Activated CD4-positive, alpha-beta memory T cell treated with anti-CD3 and anti-CD28 coated beads for 36 hours (primary cell): ENCODE measurements around the gene TPCN2. TPM values are rescaled to one million over a fixed set of nuclear protein-coding genes. Genes with fewer than 3 reads are reported as not detected.

ENCODE experiments used
- CTCF ChIA-PET: fragments of 350-600 bp; sonication (Branson Sonifier 250); formaldehyde crosslinking; loops from one replicate; lab custom pipeline; 2021; ENCODE audit warnings: antibody characterized with exemption, inconsistent platforms; lab: Charles Lee
- POLR2A ChIA-PET: fragments of 350-600 bp; sonication (Branson Sonifier 250); formaldehyde crosslinking; loops from one replicate; lab custom pipeline; 2021; ENCODE audit warnings: antibody characterized with exemption; lab: Charles Lee
- DNase-seq: peaks from one replicate; pipeline ENCODE4 v3.0.0-alpha.2; 2020
- H3K27ac Mint-ChIP-seq: one replicate; pipeline ENCODE4 v1.8.0; 2021; ENCODE audit warnings: mixed read lengths
- H3K27me3 Mint-ChIP-seq: one replicate; pipeline ENCODE4 v1.8.0; 2021; ENCODE audit warnings: mixed read lengths
- H3K36me3 Mint-ChIP-seq: one replicate; pipeline ENCODE4 v1.8.0; 2021; ENCODE audit warnings: mixed read lengths
- H3K4me1 Mint-ChIP-seq: one replicate; pipeline ENCODE4 v1.8.0; 2021; ENCODE audit warnings: low read depth, mixed read lengths
- H3K4me3 Mint-ChIP-seq: one replicate; pipeline ENCODE4 v1.8.0; 2021; ENCODE audit warnings: mild to moderate bottlenecking, mixed read lengths
- H3K9me3 Mint-ChIP-seq: one replicate; pipeline ENCODE4 v1.8.0; 2021; ENCODE audit warnings: mixed read lengths
- intact Hi-C: fragments of 100-400 bp; cut with micrococcal nuclease; formaldehyde crosslinking; loops from one replicate; pipeline ENCODE4 v1.15.1; 2023
- total RNA-seq, 2 experiments: library from RNA; stranded (reverse); gene quantifications; one replicate each; pipeline ENCODE4 v1.2.3, GENCODE V29; 2021

TPCN2 gene
- total RNA-seq, 2 experiments from 2014 or later, result 12.0 to 12.8 TPM

GRCh38 chr11:69063652-69064260, 15.0 kb downstream of the TPCN2 start:
- H3K4me1 Mint-ChIP-seq, result no peaks in the 10 kb centered on the region
- intact Hi-C loops, result no loop called here
- H3K27me3 Mint-ChIP-seq, result no peaks in the 10 kb centered on the region
- H3K27ac Mint-ChIP-seq, result no peak overlapping the region
- no peak overlapping the region for H3K4me3 Mint-ChIP-seq
- no peak for DNase-seq
- H3K9me3 Mint-ChIP-seq, result no peaks in the 10 kb centered on the region
- POLR2A ChIA-PET, result no interaction called here
- H3K36me3 Mint-ChIP-seq, result no peaks in the 10 kb centered on the region
- CTCF ChIA-PET, result no interaction called here

- intact Hi-C loops, result no loop called here
- no peaks in the 10 kb centered on the region for H3K9me3 Mint-ChIP-seq
- H3K4me1 Mint-ChIP-seq, result no peaks in the 10 kb centered on the region
- H3K27me3 Mint-ChIP-seq, result no peaks in the 10 kb centered on the region
- DNase-seq, result no peak
- ChIA-PET CTCF (no interaction called here), POLR2A (no interaction called here)
- no peak overlapping the region for H3K27ac Mint-ChIP-seq
- H3K36me3 Mint-ChIP-seq, result no peaks in the 10 kb centered on the region
- H3K4me3 Mint-ChIP-seq, result no peak overlapping the region
These were observed 15.7 kb downstream of the TPCN2 start for GRCh38 chr11:69064394-69064957.

GRCh38 chr11:69065147-69065710, 16.5 kb downstream of the TPCN2 start:
- H3K4me1 Mint-ChIP-seq, result no peaks in the 10 kb centered on the region
- intact Hi-C loops, result no loop called here
- no peaks in the 10 kb centered on the region for H3K27me3 Mint-ChIP-seq
- no peak for DNase-seq
- ChIA-PET POLR2A (no interaction called here), CTCF (interaction anchor here (0.8 kb wide), 1 partner anchor 36 kb away, joined by 3 read pairs; no protein-coding TSS in a partner anchor)
- no peaks in the 10 kb centered on the region for H3K9me3 Mint-ChIP-seq
- no peak overlapping the region for H3K27ac Mint-ChIP-seq
- H3K4me3 Mint-ChIP-seq, result no peak overlapping the region
- no peaks in the 10 kb centered on the region for H3K36me3 Mint-ChIP-seq

- no peaks in the 10 kb centered on the region for H3K9me3 Mint-ChIP-seq
- H3K27ac Mint-ChIP-seq, result no peak overlapping the region
- POLR2A ChIA-PET, result no interaction called here
- intact Hi-C loops, result no loop called here
- no peaks in the 10 kb centered on the region for H3K4me1 Mint-ChIP-seq
- H3K27me3 Mint-ChIP-seq, result no peaks in the 10 kb centered on the region
- H3K36me3 Mint-ChIP-seq, result no peaks in the 10 kb centered on the region
- CTCF ChIA-PET, result no interaction called here
- DNase-seq, result no peak
- H3K4me3 Mint-ChIP-seq, result no peak overlapping the region
These were observed 17.7 kb downstream of the TPCN2 start for GRCh38 chr11:69066122-69067112.

- H3K9me3 Mint-ChIP-seq, result no peaks in the 10 kb centered on the region
- no peak for DNase-seq
- H3K36me3 Mint-ChIP-seq, result no peaks in the 10 kb centered on the region
- no peak overlapping the region for H3K27ac Mint-ChIP-seq
- no peak overlapping the region for H3K4me3 Mint-ChIP-seq
- intact Hi-C loops, result no loop called here
- ChIA-PET POLR2A (no interaction called here), CTCF (no interaction called here)
- H3K4me1 Mint-ChIP-seq, result no peaks in the 10 kb centered on the region
- H3K27me3 Mint-ChIP-seq, result no peaks in the 10 kb centered on the region
These were observed 18.5 kb downstream of the TPCN2 start for GRCh38 chr11:69067200-69067599.

GRCh38 chr11:69071086-69071800, 22.5 kb downstream of the TPCN2 start:
- H3K4me3 Mint-ChIP-seq, result no peak overlapping the region
- ChIA-PET POLR2A (interaction anchor here (0.9 kb wide), 1 partner anchor 12 kb away, joined by 5 read pairs; no protein-coding TSS in a partner anchor), CTCF (no interaction called here)
- no peaks in the 10 kb centered on the region for H3K9me3 Mint-ChIP-seq
- DNase-seq, result no peak
- no peaks in the 10 kb centered on the region for H3K36me3 Mint-ChIP-seq
- H3K27me3 Mint-ChIP-seq, result no peaks in the 10 kb centered on the region
- no peak overlapping the region for H3K27ac Mint-ChIP-seq
- H3K4me1 Mint-ChIP-seq, result peaks cover 2% of the 10 kb centered on the region
- intact Hi-C loops, result no loop called here

GRCh38 chr11:69071956-69072355, 23.2 kb downstream of the TPCN2 start:
- intact Hi-C loops, result no loop called here
- Mint-ChIP-seq H3K9me3 (no peaks in the 10 kb centered on the region), H3K27me3 (no peaks in the 10 kb centered on the region), H3K36me3 (no peaks in the 10 kb centered on the region), H3K4me1 (peaks cover 2% of the 10 kb centered on the region), H3K27ac (no peak overlapping the region), H3K4me3 (no peak overlapping the region)
- ChIA-PET POLR2A (no interaction called here), CTCF (no interaction called here)
- DNase-seq, result no peak

GRCh38 chr11:69073469-69073868, 24.7 kb downstream of the TPCN2 start:
- ChIA-PET CTCF (no interaction called here), POLR2A (no interaction called here)
- Mint-ChIP-seq H3K9me3 (no peaks in the 10 kb centered on the region), H3K36me3 (no peaks in the 10 kb centered on the region), H3K4me1 (peaks cover 2% of the 10 kb centered on the region), H3K4me3 (no peak overlapping the region), H3K27ac (no peak overlapping the region), H3K27me3 (no peaks in the 10 kb centered on the region)
- no peak for DNase-seq
- intact Hi-C loops, result no loop called here

- ChIA-PET POLR2A (no interaction called here), CTCF (no interaction called here)
- no peaks in the 10 kb centered on the region for H3K36me3 Mint-ChIP-seq
- no peak for DNase-seq
- H3K4me1 Mint-ChIP-seq, result peaks cover 2% of the 10 kb centered on the region
- H3K4me3 Mint-ChIP-seq, result no peak overlapping the region
- intact Hi-C loops, result no loop called here
- H3K9me3 Mint-ChIP-seq, result no peaks in the 10 kb centered on the region
- no peak overlapping the region for H3K27ac Mint-ChIP-seq
- no peaks in the 10 kb centered on the region for H3K27me3 Mint-ChIP-seq
These were observed 25.8 kb downstream of the TPCN2 start for GRCh38 chr11:69074375-69075140.

GRCh38 chr11:69075421-69076128, 26.8 kb downstream of the TPCN2 start:
- CTCF ChIA-PET, result interaction anchor here (0.6 kb wide), 1 partner anchor 29 kb away, joined by 3 read pairs; no protein-coding TSS in a partner anchor
- DNase-seq, result no peak

More at GRCh38 chr11:69075421-69076128, 26.8 kb downstream of the TPCN2 start:
- H3K27me3 Mint-ChIP-seq, result no peaks in the 10 kb centered on the region
- no peaks in the 10 kb centered on the region for H3K9me3 Mint-ChIP-seq
- intact Hi-C loops, result no loop called here
- peaks cover 7% of the 10 kb centered on the region for H3K4me1 Mint-ChIP-seq
- no peak overlapping the region for H3K27ac Mint-ChIP-seq
- peaks cover 1% of the 10 kb centered on the region for H3K36me3 Mint-ChIP-seq
- no peak overlapping the region for H3K4me3 Mint-ChIP-seq
- POLR2A ChIA-PET, result no interaction called here
